Progenitor cell of endocrine pancreas (in vitro differentiated cells): ENCODE measurements around the gene SRL. TPM values are rescaled to one million over a fixed set of nuclear protein-coding genes. Genes with fewer than 3 reads are reported as not detected.

Experiments used
- DNase-seq: peaks from one replicate; pipeline ENCODE4 v3.0.0; 2021; ENCODE audit warnings: low spot score; ENCODE audit not compliant: unreplicated experiment
- H3K27ac Mint-ChIP-seq: 2 replicates; pipeline ENCODE4 v1.8.0; 2021; ENCODE audit warnings: mild to moderate bottlenecking, moderate library complexity, mixed read lengths
- H3K27me3 Mint-ChIP-seq: 2 replicates; pipeline ENCODE4 v1.8.0; 2021; ENCODE audit warnings: mixed read lengths
- H3K36me3 Mint-ChIP-seq: 2 replicates; pipeline ENCODE4 v1.8.0; 2022; ENCODE audit warnings: mixed read lengths; ENCODE audit not compliant: insufficient read depth
- H3K4me1 Mint-ChIP-seq: 2 replicates; pipeline ENCODE4 v1.8.0; 2021; ENCODE audit warnings: low read depth, mixed read lengths
- H3K4me3 Mint-ChIP-seq: 2 replicates; pipeline ENCODE4 v1.8.0; 2021; ENCODE audit warnings: low read depth, mild to moderate bottlenecking, moderate library complexity, mixed read lengths
- H3K9me3 Mint-ChIP-seq: 2 replicates; pipeline ENCODE4 v1.8.0; 2021; ENCODE audit warnings: low read depth, mixed read lengths
- total RNA-seq: library from RNA; stranded (reverse); gene quantifications from 2 replicates; pipeline ENCODE4 v1.2.1, GENCODE V29; 2021
- TF ChIP-seq, protein P1 (sequence below): fragments of 200-600 bp; sonication (generic); IDR thresholded peaks from one replicate; pipeline ENCODE4 v1.5.0; 2021; ENCODE audit warnings: antibody characterized with exemption, mild to moderate bottlenecking; ENCODE audit not compliant: unreplicated experiment

Gene SRL
- total RNA-seq, 1 donor from 2014 or later: not detected

DNA sequence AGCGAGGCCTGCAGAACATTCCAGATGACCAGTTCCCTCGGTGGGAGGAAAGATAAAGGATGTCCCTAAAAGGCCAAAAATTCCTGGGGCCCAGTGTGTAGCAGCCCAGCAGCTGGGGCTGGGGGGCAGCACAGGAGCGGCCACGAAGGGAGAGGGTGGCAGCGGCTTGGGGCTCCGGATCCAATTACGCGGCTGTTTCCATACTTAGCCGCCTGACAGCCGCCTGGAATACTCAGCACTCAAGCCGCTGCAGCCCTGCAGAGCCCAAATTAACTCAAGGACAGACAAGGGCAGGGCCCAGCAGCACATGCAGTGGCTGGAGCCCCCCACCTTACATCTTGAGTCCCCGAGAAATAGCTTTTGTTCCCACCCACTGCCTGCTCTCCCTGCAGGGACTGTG is 1.3 kb downstream of the SRL start:
- TF ChIP-seq, protein P1, sequence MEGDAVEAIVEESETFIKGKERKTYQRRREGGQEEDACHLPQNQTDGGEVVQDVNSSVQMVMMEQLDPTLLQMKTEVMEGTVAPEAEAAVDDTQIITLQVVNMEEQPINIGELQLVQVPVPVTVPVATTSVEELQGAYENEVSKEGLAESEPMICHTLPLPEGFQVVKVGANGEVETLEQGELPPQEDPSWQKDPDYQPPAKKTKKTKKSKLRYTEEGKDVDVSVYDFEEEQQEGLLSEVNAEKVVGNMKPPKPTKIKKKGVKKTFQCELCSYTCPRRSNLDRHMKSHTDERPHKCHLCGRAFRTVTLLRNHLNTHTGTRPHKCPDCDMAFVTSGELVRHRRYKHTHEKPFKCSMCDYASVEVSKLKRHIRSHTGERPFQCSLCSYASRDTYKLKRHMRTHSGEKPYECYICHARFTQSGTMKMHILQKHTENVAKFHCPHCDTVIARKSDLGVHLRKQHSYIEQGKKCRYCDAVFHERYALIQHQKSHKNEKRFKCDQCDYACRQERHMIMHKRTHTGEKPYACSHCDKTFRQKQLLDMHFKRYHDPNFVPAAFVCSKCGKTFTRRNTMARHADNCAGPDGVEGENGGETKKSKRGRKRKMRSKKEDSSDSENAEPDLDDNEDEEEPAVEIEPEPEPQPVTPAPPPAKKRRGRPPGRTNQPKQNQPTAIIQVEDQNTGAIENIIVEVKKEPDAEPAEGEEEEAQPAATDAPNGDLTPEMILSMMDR: no peak
- Mint-ChIP-seq H3K36me3 (no peaks in the 10 kb centered on the region), H3K4me1 (no peaks in the 10 kb centered on the region), H3K9me3 (peaks cover 9% of the 10 kb centered on the region), H3K4me3 (no peak overlapping the region), H3K27ac (no peak overlapping the region), H3K27me3 (peaks cover 8% of the 10 kb centered on the region)
- no peak for DNase-seq

GRCh38 chr16:4239682-4240175 is 2.2 kb downstream of the SRL start:
- Mint-ChIP-seq H3K4me1 (no peaks in the 10 kb centered on the region), H3K9me3 (peaks cover 9% of the 10 kb centered on the region), H3K27ac (peak overlapping the region; percentile 69), H3K27me3 (peaks cover 13% of the 10 kb centered on the region), H3K4me3 (no peak overlapping the region), H3K36me3 (no peaks in the 10 kb centered on the region)
- TF ChIP-seq, protein P1: no peak
- DNase-seq: no peak

DNA sequence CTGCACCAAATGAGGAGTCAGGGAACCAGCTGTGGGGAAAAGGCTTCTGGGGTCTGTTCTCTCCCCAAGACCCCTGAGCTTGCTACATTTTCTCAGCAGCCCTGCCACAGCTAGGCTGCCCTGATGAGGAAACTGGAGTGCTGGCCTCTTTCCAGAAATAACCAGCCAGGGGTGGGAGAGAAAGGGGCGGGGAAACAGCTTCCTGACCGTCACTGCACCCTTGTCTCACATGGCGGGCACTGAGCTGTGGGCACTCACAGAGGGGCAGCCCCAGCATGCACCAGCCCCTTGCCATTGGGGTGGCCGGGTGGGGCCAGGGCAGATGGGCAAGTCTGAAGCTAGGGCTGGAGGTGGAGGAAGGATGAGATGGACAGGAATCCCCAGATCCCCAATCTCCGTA is 2.9 kb downstream of the SRL start:
- Mint-ChIP-seq H3K4me1 (no peaks in the 10 kb centered on the region), H3K9me3 (peaks cover 5% of the 10 kb centered on the region), H3K36me3 (no peaks in the 10 kb centered on the region), H3K27me3 (peaks cover 13% of the 10 kb centered on the region), H3K27ac (no peak overlapping the region), H3K4me3 (no peak overlapping the region)
- TF ChIP-seq, protein P1: no peak
- no peak for DNase-seq

DNA sequence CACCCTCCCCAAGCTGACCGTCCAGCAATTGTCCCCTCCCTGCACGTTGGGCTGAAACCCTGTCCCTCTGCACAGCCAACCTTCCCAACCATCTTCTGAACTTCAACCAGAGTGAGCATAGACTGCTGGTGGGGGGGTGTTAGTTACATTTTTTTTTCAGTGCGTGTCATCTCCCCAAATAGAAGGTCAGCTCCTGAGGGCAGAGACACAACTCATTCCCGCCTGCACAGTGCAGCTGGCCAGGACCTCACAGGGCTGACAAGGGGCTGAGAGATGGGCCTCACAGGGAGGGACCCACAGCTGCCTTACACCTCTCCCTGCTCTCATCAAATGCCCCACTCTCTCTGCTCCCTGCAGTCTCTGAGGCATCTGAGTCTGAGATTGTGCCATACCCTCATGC is 8.4 kb downstream of the SRL start:
- H3K9me3 Mint-ChIP-seq: no peaks in the 10 kb centered on the region
- TF ChIP-seq, protein P1: no peak
- no peaks in the 10 kb centered on the region for H3K4me1 Mint-ChIP-seq
- peaks cover 12% of the 10 kb centered on the region for H3K27me3 Mint-ChIP-seq
- no peaks in the 10 kb centered on the region for H3K36me3 Mint-ChIP-seq
- H3K27ac Mint-ChIP-seq: no peak overlapping the region
- no peak overlapping the region for H3K4me3 Mint-ChIP-seq
- DNase-seq: no peak

GRCh38 chr16:4232541-4233386 is 9.1 kb downstream of the SRL start:
- TF ChIP-seq, protein P1: no peak
- Mint-ChIP-seq H3K4me1 (no peaks in the 10 kb centered on the region), H3K27ac (no peak overlapping the region), H3K36me3 (no peaks in the 10 kb centered on the region), H3K4me3 (no peak overlapping the region), H3K27me3 (peaks cover 12% of the 10 kb centered on the region), H3K9me3 (no peaks in the 10 kb centered on the region)
- no peak for DNase-seq
